Activated naive CD8-positive, alpha-beta T cell treated with anti-CD3 and anti-CD28 coated beads, Interleukin-2, amount 50 U/mL, for 16 hours (primary cell): ENCODE measurements around the gene PGBD5.

Experiments
- DNase-seq: peaks from one replicate; pipeline ENCODE4 v3.0.0-alpha.2; 2020; ENCODE audit warnings: low read depth, low spot score

Gene PGBD5

GRCh38 chr1:230348386-230349019 is 77.6 kb downstream of the PGBD5 start:
- DNase-seq = no peak

DNA sequence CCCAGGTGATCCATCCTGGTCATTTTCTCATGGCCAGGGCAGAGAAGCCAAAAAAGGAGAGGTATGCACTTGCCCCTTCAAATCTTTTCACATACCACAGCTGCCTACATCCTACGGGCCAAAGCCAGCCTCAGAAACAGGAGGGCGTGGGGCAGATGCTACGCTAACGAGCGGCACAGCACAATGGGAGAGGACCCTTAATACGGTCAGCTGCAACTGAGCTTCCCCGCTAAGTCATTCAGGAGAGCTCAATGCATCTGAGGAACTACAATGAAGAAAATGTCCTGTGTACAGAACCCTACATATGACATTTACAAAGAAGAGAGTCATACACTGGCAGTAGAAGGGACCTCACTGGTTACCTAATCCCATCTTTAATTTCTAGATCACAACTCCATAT is 78.2 kb downstream of the PGBD5 start:
- no peak for DNase-seq

DNA sequence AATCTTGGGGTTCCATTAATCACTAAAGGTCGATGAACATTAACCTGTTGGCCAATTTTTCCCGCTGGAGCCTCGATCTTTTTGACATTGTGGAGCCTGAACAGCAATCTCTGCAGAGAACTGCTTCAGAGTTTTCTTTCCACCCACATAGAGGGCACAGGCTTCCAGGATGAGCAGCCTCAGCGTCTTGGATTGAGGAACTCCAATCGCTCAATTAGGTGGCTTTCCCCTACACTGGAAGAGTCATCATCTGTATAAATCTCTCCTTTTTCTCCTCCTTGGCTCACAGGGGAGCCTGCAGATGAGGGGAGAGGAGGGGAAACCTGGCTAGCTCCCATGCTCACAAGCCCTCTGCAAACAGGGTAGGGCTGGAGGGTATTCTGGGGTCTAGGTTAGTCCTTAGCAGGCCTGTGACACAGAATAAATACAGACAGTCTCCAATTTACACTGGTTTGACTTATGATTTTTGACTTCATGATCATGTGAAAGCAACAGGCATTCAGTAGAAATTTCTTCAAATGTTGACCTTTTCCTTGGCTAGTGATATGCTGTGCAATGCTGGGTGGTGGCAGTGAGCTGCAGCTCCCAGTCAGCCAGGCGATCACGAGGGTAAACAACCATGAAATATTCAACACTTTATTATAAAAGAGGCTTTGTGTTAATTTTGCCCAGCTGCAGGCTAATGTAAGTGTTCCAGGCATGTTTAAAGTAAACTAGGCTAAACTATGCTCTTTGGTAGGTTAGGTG is 80.8 kb downstream of the PGBD5 start:
- DNase-seq = no peak

- DNase-seq = no peak
These were observed 83.4 kb downstream of the PGBD5 start for GRCh38 chr1:230342699-230343098.

DNA sequence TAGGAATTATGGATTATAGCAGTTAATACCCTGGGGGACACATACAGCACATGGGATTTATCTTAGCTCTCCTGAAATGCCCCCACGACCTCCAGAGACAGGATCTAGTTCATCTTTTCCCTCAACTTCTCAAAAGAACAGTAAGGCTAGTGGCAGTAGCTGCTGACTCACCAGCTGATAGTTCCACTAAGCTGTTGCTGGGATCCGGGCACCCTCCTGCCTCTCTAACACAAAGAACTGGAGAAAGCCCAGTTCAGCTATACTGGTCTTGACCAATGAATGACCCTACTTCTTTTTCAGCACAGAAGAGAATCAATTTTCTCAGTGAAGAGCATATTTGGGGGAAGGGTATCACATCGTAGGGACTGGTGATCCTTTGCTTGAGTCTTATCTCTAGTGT is 84.1 kb downstream of the PGBD5 start:
- no peak for DNase-seq

- no peak for DNase-seq
These were observed 85.0 kb downstream of the PGBD5 start for GRCh38 chr1:230341162-230341546.

GRCh38 chr1:230340526-230341161 is 85.5 kb downstream of the PGBD5 start:
- DNase-seq = no peak

DNA sequence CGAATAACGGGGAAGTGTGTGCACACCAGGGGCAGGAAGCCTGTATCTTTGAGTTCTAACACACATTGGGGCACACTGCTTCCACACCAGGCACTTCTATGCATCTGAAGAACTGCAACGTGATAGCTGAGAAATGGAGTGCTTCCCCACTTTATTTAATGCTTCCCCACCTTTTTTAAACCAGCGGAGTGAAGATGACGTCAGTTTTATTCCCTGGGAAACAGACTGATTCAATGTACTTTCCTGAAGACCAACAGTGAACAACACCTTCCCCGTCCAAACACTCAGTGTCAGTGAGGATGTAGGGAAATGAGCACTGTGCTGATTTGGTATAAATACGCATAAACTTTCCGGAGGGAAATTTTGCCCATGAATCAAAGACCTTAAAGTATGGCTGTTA is 87.1 kb downstream of the PGBD5 start:
- DNase-seq = no peak

GRCh38 chr1:230337266-230337665 is 88.9 kb downstream of the PGBD5 start:
- no peak for DNase-seq

DNA sequence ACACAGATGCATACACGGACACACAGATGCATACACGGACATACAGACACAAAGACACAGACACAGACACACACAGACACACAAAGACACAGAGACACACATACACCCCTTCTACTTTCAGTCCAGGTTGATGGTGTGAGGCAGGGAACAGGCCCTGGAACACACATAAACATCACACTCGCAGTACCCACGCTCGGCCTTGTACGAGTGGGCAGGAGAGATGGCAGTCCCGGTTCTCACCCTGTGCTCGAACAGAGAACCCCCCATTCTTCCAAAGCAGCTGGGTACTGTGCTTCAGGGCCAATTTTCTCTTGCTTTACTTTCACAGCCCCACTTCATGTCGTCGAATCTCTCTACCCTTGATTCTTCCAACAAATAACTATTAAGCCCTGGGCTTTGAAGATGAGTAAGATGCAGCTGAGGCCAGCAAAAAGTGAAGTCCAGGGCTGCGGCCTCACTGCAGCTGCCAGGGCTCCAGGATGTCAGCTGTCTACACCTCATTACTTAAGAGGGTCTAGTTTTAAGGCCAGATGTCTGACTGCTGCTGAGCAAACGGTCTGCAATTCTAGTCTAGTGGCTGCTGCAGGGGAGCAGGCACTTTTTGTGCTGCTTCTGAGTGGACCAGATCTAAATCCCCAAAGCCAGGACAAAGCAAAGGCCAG is 90.1 kb downstream of the PGBD5 start:
- DNase-seq = no peak

- DNase-seq = no peak
These were observed 91.7 kb downstream of the PGBD5 start for GRCh38 chr1:230334447-230334837.

DNA sequence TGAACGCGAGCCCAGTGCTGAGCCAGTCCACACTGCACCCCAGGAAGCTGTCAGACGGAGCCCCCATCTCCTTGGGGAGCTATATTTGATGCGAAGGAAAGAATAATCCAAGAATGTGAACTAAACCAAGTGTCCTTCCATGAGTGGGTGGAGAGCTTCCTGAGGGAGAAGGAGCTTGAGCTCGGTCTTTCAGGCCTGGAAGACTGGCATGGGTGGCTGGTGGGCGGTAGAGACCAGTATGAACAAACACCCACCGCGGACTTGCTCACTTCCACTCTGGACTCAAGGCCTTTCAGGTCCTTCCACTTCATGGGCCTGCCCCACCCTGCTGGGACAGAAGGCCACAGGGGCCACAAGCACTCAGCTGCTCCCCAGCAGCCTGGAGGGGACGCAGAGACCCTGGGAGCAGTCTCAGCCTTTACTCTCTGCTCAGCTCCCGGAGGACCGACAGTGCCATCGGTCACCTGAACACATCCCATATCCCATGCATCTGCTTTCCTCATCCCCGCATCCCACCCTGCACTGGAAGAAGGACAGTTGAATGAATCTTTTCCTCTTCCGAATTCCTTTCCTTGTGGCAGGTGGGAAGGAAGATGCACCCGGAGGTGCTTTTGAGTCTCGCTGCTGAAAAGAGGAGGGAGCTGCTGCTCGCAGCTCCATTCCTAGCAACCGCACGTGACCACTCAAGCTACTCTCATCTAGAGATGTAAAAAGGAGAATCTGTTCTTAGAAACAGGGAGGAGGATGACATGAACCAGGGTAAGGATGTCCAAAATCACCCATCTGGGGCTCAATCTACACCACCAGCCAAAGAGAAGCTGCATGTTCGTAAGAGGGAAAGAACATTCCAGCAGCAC is 92.3 kb downstream of the PGBD5 start:
- DNase-seq = no peak

DNA sequence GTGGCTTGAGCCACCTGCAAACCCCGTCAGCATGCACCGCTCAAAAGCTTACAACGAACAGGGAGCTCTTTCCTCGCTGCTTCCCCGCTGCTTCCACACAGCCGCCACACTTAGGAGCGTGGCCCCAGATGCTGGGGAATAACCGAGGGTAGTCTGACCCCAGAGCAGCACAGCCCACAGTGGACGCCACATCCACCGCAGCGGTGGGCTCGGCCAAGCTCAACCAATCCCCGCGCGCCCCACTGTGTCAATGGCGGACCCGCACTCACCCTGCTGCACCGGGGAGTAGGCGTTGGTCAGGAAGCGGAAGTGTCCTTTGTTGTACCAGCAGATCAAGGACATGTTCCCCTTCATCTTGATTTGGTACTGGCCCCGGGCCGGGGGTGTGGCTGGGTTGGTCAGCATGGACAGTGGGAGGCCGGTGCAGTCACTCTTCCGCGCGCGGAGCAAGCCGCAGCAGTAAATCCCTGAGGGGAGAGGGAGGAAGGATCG is 93.5 kb downstream of the PGBD5 start:
- no peak for DNase-seq

DNA sequence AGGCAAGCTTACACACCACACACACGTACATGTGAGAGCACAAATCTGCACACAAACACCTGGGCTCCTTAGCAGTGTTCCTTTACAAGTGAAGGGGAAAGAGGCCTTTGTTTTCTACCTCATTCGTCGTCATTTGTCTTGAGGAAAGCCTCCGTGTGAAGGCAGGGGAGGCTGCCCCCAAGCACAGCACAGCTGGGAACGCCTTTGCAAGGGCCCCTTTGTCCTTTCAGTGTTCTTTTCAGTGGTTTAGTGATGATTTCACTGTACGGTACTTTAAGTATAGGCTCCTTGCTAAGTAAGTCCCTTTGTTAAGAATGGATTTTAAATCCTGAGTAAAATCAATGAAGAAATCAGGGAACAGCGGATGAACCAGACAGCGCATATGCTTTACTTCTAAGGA is 94.1 kb downstream of the PGBD5 start:
- DNase-seq = no peak

- no peak for DNase-seq
These were observed 96.0 kb downstream of the PGBD5 start for GRCh38 chr1:230330157-230330556.

DNA sequence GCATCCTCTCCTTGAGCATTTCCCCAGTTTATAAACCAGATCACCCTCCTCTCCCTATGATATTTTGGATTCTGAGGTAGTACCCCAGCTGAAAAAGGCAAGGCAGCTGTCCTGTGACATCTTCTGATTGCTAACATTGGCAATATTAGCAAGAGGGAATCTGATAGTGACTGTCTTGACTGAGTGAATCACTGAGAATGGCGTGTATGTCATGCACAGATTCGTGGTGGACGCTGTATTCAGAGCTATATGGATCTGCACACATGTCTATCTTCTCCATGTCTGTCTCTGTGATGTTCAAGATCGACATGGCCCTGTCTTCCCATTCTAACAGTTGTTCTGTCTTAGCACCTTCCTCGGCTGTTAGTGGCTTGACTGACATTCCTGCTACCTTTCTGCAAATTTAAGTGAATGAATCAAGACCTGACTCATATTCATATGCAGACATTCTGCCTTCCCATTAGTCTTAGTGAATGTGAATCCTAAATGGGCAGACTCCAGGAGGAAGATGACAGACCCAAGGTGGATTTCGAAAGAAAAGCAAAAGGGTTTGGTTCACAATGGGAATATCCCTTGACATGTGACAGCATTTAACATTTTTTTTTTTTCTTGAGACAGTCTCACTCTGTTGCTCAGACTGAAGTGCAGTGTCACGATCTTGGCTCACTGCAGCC is 97.7 kb downstream of the PGBD5 start:
- no peak for DNase-seq

- DNase-seq = no peak
These were observed 98.2 kb downstream of the PGBD5 start for GRCh38 chr1:230327892-230328284.

DNA sequence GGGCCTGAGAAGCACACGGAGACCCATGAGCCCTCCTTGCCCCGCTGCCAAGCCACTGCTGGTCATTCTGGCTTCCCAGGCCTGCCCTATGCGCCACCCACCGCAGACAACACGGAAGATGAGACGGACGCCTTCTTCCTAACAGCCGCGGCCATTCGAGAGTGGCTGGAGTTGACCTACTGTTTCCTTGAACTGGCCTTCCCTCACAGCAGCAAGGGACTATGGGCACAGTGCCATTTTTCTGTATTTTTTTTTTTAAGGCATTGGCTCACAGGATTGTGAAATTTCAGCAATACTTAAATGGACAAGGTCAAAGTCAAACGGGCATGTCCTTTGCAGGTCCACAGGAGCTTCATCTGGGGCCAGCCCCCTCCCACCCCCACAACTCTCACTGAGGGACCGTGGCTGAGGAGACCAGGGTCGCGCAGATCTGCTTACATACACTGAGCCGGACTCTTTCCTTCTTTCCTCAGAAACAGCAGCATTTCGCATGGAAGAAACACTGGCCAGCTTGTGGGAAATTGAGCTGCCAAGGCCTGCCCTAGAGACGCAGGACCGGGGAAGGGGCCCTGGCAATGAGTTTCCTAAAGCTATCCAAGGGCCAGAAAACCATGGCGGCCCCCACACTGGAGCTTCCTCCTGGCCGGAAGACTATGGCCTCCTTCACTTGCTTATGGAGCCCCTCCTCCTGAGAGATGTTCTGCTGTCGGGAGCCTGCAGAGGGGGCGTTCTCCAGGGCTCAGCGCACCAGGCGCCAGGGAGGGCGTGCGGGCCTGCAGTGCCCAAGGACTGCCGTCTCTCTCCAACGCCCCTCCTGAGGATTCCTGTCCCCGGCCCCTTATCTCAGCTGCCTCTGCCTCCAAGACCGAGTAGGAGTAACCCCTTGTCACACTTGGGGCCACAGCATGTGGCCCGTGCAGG is 98.9 kb downstream of the PGBD5 start:
- DNase-seq = no peak

- no peak for DNase-seq
These were observed 102.4 kb downstream of the PGBD5 start for GRCh38 chr1:230323686-230324085.
